22Rv1 (cell line): ENCODE data around the gene LIG4.

Experiments
- ZFX ChIP-seq: fragments of 450-650 bp; IDR thresholded peaks from 2 replicates; pipeline ENCODE4 v1.6.1; 2017; ENCODE audit warnings: antibody characterized with exemption, borderline replicate concordance
- TF ChIP-seq, protein P1 (sequence below): fragments of 450-650 bp; IDR thresholded peaks from 2 replicates; pipeline ENCODE4 v1.5.1; 2017; ENCODE audit warnings: mild to moderate bottlenecking

DNA sequence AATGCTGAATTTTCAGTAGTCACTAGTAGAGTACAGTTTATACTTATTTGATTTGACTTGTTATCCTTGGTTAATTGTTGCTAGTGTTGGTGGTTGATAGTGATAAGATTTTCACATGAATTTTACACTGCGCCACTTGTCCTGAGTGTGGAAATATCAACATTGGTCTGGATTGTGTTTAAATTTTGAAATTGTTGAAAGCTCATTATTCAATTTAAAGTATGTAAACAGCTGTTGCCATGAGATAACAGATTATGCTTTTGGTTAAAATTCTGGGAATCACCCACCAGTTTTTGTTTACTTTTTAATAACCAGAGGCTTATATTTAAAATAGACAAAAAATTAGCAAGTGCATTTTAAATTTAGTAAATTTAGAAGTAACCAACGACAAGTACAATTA, 41.9 kb upstream of the LIG4 start:
- TF ChIP-seq, protein P1, sequence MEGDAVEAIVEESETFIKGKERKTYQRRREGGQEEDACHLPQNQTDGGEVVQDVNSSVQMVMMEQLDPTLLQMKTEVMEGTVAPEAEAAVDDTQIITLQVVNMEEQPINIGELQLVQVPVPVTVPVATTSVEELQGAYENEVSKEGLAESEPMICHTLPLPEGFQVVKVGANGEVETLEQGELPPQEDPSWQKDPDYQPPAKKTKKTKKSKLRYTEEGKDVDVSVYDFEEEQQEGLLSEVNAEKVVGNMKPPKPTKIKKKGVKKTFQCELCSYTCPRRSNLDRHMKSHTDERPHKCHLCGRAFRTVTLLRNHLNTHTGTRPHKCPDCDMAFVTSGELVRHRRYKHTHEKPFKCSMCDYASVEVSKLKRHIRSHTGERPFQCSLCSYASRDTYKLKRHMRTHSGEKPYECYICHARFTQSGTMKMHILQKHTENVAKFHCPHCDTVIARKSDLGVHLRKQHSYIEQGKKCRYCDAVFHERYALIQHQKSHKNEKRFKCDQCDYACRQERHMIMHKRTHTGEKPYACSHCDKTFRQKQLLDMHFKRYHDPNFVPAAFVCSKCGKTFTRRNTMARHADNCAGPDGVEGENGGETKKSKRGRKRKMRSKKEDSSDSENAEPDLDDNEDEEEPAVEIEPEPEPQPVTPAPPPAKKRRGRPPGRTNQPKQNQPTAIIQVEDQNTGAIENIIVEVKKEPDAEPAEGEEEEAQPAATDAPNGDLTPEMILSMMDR: no peak
- no peak for TF ChIP-seq ZFX
